Thyroid gland (tissue), 4 donors: Measurements from ENCODE around the gene ZNF136.
A peak's percentile ranks its signal among the peaks of the same experiment; 100 is the strongest.

Source experiments
- POLR2A ChIP-seq, 2 donors: fragments of 450-650 bp; IDR thresholded peaks; one replicate each; pipeline ENCODE4 v1.6.1; 2017; ENCODE audit warnings: antibody characterized with exemption in 2 of 2, mild to moderate bottlenecking in 2 of 2, moderate library complexity in 1 of 2
- TF ChIP-seq, protein P1 (sequence below), 6 experiments: fragments of 200-600 bp in 3 of 6; fragments of 450-650 bp in 3 of 6; sonication (generic) in 3 of 6; IDR thresholded peaks; one replicate each; pipeline ENCODE4 v1.5.1; 2016 to 2019; ENCODE audit warnings: antibody characterized with exemption in 6 of 6, mild to moderate bottlenecking in 2 of 6, inconsistent platforms in 1 of 6, moderate library complexity in 1 of 6

DNA sequence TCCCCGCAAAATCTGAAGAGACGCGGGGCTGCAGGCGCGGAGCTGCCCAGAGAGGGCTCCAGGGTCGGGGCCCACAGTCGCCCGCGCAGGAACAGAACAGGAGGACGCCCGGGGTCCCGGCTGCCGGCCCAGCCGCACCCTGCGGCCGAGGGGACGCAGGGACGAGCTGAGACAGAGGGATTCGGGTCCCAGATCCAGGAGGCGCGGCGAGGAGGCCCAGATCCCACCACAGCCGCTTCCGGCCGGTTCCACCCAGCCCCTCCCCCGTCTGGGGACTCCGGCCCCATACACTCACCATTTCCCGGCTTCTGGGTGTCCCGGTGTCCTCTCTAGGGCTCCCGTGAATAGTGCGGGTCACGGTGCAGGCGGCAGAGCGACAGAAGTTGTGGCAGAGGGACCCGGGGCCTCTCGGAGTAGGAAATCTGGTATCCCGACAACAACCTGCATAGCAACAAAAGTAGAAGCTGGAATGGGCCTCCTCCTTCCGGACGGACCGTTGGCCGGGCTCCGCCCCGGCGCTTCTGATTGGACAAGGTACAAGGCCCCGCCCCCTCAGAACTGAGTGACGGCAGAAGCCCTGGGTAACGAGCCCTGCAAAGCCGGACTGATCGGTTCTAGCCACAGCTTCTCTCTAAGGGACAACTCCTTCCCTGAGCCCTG, 22.9 kb upstream of the ZNF136 start, which contains the start of gene ZNF20:
- TF ChIP-seq, protein P1, sequence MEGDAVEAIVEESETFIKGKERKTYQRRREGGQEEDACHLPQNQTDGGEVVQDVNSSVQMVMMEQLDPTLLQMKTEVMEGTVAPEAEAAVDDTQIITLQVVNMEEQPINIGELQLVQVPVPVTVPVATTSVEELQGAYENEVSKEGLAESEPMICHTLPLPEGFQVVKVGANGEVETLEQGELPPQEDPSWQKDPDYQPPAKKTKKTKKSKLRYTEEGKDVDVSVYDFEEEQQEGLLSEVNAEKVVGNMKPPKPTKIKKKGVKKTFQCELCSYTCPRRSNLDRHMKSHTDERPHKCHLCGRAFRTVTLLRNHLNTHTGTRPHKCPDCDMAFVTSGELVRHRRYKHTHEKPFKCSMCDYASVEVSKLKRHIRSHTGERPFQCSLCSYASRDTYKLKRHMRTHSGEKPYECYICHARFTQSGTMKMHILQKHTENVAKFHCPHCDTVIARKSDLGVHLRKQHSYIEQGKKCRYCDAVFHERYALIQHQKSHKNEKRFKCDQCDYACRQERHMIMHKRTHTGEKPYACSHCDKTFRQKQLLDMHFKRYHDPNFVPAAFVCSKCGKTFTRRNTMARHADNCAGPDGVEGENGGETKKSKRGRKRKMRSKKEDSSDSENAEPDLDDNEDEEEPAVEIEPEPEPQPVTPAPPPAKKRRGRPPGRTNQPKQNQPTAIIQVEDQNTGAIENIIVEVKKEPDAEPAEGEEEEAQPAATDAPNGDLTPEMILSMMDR (IDR thresholded peaks at IDR 0.05), result no peak
- TF ChIP-seq POLR2A (IDR thresholded peaks at IDR 0.05), result peak in 1 of 2 donors; percentile 78
